Gastrocnemius medialis (tissue), 4 donors: ENCODE measurements around the gene NUBP1. TPM values are rescaled to one million over a fixed set of nuclear protein-coding genes. Genes with fewer than 3 reads are reported as not detected.
"Not testable (repeated sequence)": the region's sequence is repeated elsewhere in the genome, so short reads cannot be mapped to it uniquely, and the experiment has no call there.

Experiments used
- ATAC-seq, 2 donors: fragments of 150-250 bp; one replicate each; pipeline ENCODE4 v1.9.1; 2016
- DNase-seq, 2 donors: peaks; one replicate each; pipeline ENCODE4 v3.0.0-alpha.2; 2019
- H3K27ac ChIP-seq, 4 donors: fragments of 200-600 bp; sonication (generic); 1 replicate in 1 of 4; 2 replicates in 3 of 4; pipeline ENCODE4 v1.5.1; 2016 to 2018; ENCODE audit warnings: mild to moderate bottlenecking in 2 of 4, moderate library complexity in 1 of 4
- H3K27me3 ChIP-seq, 3 donors: fragments of 200-600 bp; sonication (generic) in 2 of 3; 1 replicate in 1 of 3; 2 replicates in 2 of 3; pipeline versions ENCODE4 v1.5.1 to v1.6.0; 2016 to 2019; ENCODE audit warnings: mild to moderate bottlenecking in 1 of 3, moderate library complexity in 1 of 3
- H3K36me3 ChIP-seq, 2 donors: fragments of 200-600 bp; sonication (generic) in 1 of 2; one replicate each; pipeline ENCODE4 v1.5.1; 2017 to 2018
- H3K4me1 ChIP-seq, 2 donors: fragments of 200-600 bp; sonication (generic) in 1 of 2; one replicate each; pipeline ENCODE4 v1.5.1; 2016 to 2017; ENCODE audit warnings: mild to moderate bottlenecking in 2 of 2
- H3K4me3 ChIP-seq, 4 donors: fragments of 200-600 bp; sonication (generic) in 3 of 4; 1 replicate in 1 of 4; 2 replicates in 3 of 4; pipeline ENCODE4 v1.5.1; 2016 to 2019; ENCODE audit warnings: mild to moderate bottlenecking in 2 of 4
- H3K9me3 ChIP-seq, 3 donors: fragments of 200-600 bp; sonication (generic) in 2 of 3; 1 replicate in 1 of 3; 2 replicates in 2 of 3; pipeline ENCODE4 v1.5.1; 2016 to 2019
- CTCF ChIP-seq, 5 experiments: fragments of 450-650 bp in 3 of 5; fragments of 200-600 bp in 2 of 5; sonication (generic) in 2 of 5; IDR thresholded peaks in 4 of 5; conservative IDR thresholded peaks in 1 of 5; 1 replicate in 4 of 5; 2 replicates in 1 of 5; pipeline ENCODE4 v1.5.1; 2016 to 2019; ENCODE audit warnings: antibody characterized with exemption in 5 of 5, mild to moderate bottlenecking in 3 of 5, moderate library complexity in 3 of 5
- POLR2A ChIP-seq, 2 donors: fragments of 450-650 bp; IDR thresholded peaks; one replicate each; pipeline ENCODE4 v1.6.1; 2017; ENCODE audit warnings: antibody characterized with exemption in 2 of 2, mild to moderate bottlenecking in 2 of 2, moderate library complexity in 2 of 2
- in situ Hi-C, 4 donors: fragments of 200-750 bp; cut with MboI; loops; one replicate each; pipeline versions ENCODE4 v1.15.0 to v1.8.0; 2017; ENCODE audit warnings: low sequenced_read_pairs in 4 of 4
- intact Hi-C: fragments of 100-400 bp; cut with DNase I; formaldehyde crosslinking; loops from one replicate; pipeline ENCODE4 v1.15.1; 2023; ENCODE audit warnings: low total_unique reads
- total RNA-seq, 4 donors: library from RNA; depleted of rRNA; stranded (reverse); fragments of >200 nt; gene quantifications; one replicate each; pipeline versions ENCODE4 v1.1.0 to v1.2.3, GENCODE V29; 2016

Gene NUBP1
- total RNA-seq, 4 donors from 2014 or later = 19.2 to 38.5 (median 26.9) TPM

DNA sequence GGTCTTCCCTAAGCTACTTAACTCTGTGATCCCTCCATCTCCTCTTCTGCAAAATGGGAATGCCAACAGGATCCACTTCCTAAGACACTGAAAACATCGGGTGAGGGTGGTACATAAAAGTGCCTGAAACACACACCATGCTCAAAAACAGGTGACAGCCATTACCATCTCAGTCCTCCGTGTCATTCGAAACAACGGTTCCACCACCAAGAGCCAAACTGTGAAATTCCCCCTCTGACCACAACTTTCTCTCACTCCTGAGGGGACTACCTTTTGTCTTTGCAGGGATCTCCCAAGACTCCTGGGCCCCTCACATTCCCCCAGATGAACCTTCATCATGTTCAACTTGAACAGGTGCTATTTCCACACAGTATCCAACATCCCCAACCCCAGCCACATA is 37.0 kb downstream of the NUBP1 start:
- DNase-seq = no peak
- Histone ChIP-seq H3K27ac (no peak overlapping the region), H3K4me3 (no peak overlapping the region), H3K4me1 (no peaks in the 10 kb centered on the region), H3K9me3 (no peaks in the 10 kb centered on the region), H3K27me3 (no peaks in the 10 kb centered on the region), H3K36me3 (no peaks in the 10 kb centered on the region)
- no peak for TF ChIP-seq CTCF (IDR thresholded peaks at IDR 0.05 in 4 of 5, conservative IDR thresholded peaks at IDR 0.05 in 1 of 5)
- no peak for TF ChIP-seq POLR2A (IDR thresholded peaks at IDR 0.05)
- ATAC-seq = no peak
- intact Hi-C loops = no loop called here
- in situ Hi-C loops = no loop called here

DNA sequence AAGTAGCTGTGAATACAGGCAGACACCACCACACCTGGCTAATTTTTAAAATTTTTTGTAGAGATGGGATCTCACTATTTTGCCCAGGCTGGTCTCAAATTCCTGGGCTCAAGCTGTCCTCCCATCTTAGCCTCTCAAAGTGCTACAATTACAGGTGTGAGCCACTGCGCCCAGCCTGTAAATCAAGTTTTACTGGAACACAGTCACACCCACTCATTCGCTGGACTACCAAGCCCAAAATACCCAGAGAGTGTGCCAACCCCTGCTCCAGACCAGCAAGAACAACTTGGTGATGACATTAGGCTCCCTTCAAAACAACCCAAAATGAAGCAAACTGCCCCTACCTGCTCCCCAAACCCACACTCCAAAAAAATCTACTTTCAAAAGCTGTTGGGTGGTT is 39.0 kb downstream of the NUBP1 start:
- DNase-seq = no peak

DNA sequence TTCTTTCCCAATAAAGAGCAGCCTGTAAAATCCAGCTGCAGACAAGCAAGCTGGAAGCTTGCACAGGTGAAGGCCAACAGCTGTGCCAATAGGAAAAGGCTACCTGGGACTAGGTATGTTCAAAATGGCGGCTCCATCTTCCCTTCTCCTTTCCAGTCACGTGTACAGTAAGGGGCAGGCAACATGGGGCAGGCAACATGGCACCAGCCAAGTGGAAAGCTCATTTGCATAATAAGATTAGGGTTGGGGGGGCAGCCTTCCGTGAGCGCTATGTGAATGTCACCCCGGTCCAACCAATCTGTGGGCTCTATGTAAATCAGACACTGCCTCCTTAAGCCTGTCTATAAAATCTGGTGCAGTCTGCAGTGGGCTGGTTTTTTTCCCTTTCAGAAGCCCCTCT is 43.7 kb downstream of the NUBP1 start:
- intact Hi-C loops = no loop called here

More for the DNA sequence above, 39.0 kb downstream of the NUBP1 start:
- intact Hi-C loops (no loop called here), in situ Hi-C loops (no loop called here)
- no peak overlapping the region for H3K4me3 ChIP-seq
- no peak for TF ChIP-seq POLR2A (IDR thresholded peaks at IDR 0.05)
- TF ChIP-seq CTCF (IDR thresholded peaks at IDR 0.05 in 4 of 5, conservative IDR thresholded peaks at IDR 0.05 in 1 of 5) = no peak
- H3K9me3 ChIP-seq = no peaks in the 10 kb centered on the region
- no peak overlapping the region for H3K27ac ChIP-seq
- H3K4me1 ChIP-seq = no peaks in the 10 kb centered on the region
- ATAC-seq = no peak
- no peaks in the 10 kb centered on the region for H3K36me3 ChIP-seq
- no peaks in the 10 kb centered on the region for H3K27me3 ChIP-seq

DNA sequence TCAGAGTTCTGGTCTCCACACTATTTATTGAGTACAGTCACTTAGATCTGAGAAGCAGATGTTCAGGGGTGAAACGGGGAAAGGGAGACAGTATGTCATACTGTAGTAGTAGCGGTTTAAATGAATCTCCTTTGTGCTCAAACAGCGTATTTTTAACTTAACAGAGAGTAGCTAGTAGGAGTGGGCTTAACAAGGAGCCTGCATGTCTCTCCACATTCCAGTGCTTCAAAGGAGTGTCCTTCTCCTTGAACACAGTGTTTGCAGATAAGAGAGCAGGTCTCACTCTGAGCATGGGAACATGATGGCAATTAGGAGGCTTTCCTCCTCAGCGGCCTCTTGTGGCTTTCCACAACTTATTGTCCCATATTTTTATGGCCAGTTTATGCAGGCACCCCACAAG is 45.0 kb downstream of the NUBP1 start:
- in situ Hi-C loops, intact Hi-C loops, H3K27ac ChIP-seq, H3K36me3 ChIP-seq, H3K4me3 ChIP-seq, H3K4me1 ChIP-seq, H3K27me3 ChIP-seq, ATAC-seq, H3K9me3 ChIP-seq, DNase-seq: not testable (repeated sequence)

More for the DNA sequence above, 43.7 kb downstream of the NUBP1 start:
- H3K36me3 ChIP-seq = no peaks in the 10 kb centered on the region
- H3K4me1 ChIP-seq = no peaks in the 10 kb centered on the region
- no peaks in the 10 kb centered on the region for H3K27me3 ChIP-seq
- TF ChIP-seq CTCF (IDR thresholded peaks at IDR 0.05 in 4 of 5, conservative IDR thresholded peaks at IDR 0.05 in 1 of 5) = no peak
- no peak for TF ChIP-seq POLR2A (IDR thresholded peaks at IDR 0.05)
- no peaks in the 10 kb centered on the region for H3K9me3 ChIP-seq
- no peak overlapping the region for H3K27ac ChIP-seq
- in situ Hi-C loops = no loop called here
- no peak overlapping the region for H3K4me3 ChIP-seq
- ATAC-seq (no peak), DNase-seq (no peak)

DNA sequence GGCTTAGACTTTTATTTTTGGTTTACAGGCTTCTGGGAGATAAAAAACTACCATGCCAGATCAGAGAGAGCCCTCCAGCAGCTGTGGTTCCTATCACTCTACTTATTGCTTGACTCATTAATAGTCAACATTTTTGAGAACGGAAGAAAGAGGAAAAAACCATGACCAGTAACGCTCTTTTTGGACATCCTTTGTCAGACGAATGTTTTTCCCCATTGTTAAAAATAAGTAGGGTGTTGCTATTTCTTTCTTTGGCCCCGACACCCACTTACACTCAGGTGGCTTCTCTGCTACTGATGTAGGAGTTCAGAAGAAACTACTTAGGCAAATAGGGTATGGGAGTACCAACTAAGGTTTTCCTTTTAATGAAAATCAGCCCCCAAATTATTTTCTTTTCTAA is 47.4 kb downstream of the NUBP1 start:
- no peaks in the 10 kb centered on the region for H3K4me1 ChIP-seq
- ATAC-seq (no peak), DNase-seq (no peak)
- no peaks in the 10 kb centered on the region for H3K27me3 ChIP-seq
- H3K9me3 ChIP-seq = no peaks in the 10 kb centered on the region
- H3K36me3 ChIP-seq = no peaks in the 10 kb centered on the region
- in situ Hi-C loops = no loop called here
- TF ChIP-seq POLR2A (IDR thresholded peaks at IDR 0.05) (no peak), CTCF (IDR thresholded peaks at IDR 0.05 in 4 of 5, conservative IDR thresholded peaks at IDR 0.05 in 1 of 5) (no peak)
- no peak overlapping the region for H3K4me3 ChIP-seq
- H3K27ac ChIP-seq = no peak overlapping the region
- intact Hi-C loops = no loop called here
